ENCODE data around the gene ROS1. TPM values are rescaled to one million over a fixed set of nuclear protein-coding genes. Genes with fewer than 3 reads are reported as not detected.

Gene ROS1
- total and polyA plus RNA-seq, 4 donors: under 0.01 TPM; not detected in 3

DNA sequence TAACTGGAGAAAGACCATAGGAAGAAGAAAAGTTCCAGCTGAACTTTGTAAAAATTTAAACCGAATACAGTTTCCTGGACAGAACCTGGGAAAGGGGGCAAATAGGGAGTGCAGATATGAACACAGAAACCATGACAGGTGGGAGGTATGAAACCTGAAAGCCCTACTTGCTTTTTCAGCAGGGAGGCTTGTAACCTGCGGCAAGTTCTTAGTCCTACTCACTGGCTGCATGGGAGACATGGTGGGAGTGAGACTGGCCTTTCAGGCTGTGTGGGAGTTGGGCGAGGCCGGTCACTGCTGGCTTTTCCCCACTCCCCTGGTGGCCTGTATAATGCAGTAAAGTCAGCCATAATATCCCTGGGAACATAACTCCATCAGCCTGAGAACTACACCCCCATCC is 54.2 kb downstream of the ROS1 start:
- no peaks in the 10 kb centered on the region for H3K27me3 ChIP-seq (ENCODE audit: control insufficient read depth in 4 of 4, insufficient read depth in 4 of 4, low read length in 3 of 4)
- no peaks in the 10 kb centered on the region for H3K36me3 ChIP-seq (ENCODE audit: control insufficient read depth in 4 of 4, insufficient read depth in 3 of 4, low read depth in 1 of 4, low read length in 3 of 4)
- DNase-seq (ENCODE audit: low spot score): no peak
- no peak overlapping the region for H3K27ac ChIP-seq (ENCODE audit: low read depth in 1 of 2, low read length in 2 of 2)
- TF ChIP-seq FOXA1 (IDR thresholded peaks at IDR 0.05) (no peak), EGR1 (IDR thresholded peaks at IDR 0.05; ENCODE audit: low read depth in 2 of 2) (no peak), TAF1 (conservative IDR thresholded peaks at IDR 0.05) (no peak), HNF4A (conservative IDR thresholded peaks at IDR 0.05) (no peak), FOXA2 (IDR thresholded peaks at IDR 0.05) (no peak)
- TF ChIP-seq, protein P1, sequence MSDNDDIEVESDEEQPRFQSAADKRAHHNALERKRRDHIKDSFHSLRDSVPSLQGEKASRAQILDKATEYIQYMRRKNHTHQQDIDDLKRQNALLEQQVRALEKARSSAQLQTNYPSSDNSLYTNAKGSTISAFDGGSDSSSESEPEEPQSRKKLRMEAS (IDR thresholded peaks at IDR 0.05): no peak
- TF ChIP-seq, protein P2, sequence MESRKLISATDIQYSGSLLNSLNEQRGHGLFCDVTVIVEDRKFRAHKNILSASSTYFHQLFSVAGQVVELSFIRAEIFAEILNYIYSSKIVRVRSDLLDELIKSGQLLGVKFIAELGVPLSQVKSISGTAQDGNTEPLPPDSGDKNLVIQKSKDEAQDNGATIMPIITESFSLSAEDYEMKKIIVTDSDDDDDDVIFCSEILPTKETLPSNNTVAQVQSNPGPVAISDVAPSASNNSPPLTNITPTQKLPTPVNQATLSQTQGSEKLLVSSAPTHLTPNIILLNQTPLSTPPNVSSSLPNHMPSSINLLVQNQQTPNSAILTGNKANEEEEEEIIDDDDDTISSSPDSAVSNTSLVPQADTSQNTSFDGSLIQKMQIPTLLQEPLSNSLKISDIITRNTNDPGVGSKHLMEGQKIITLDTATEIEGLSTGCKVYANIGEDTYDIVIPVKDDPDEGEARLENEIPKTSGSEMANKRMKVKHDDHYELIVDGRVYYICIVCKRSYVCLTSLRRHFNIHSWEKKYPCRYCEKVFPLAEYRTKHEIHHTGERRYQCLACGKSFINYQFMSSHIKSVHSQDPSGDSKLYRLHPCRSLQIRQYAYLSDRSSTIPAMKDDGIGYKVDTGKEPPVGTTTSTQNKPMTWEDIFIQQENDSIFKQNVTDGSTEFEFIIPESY (IDR thresholded peaks at IDR 0.05): no peak
- H3K4me1 ChIP-seq (ENCODE audit: control insufficient read depth in 4 of 4, insufficient read depth in 4 of 4, low read length in 3 of 4): no peaks in the 10 kb centered on the region
- no peak overlapping the region for H3K9ac ChIP-seq (ENCODE audit: low read depth in 1 of 2, low read length in 2 of 2)
- H3K9me3 ChIP-seq (ENCODE audit: control insufficient read depth in 4 of 4, low read length in 3 of 4): no peaks in the 10 kb centered on the region
- 97% methylated on average over 4 of the region's 4 CpGs for WGBS
- H3K4me3 ChIP-seq (ENCODE audit: low read depth in 1 of 3, low read length in 3 of 3): no peak overlapping the region

DNA sequence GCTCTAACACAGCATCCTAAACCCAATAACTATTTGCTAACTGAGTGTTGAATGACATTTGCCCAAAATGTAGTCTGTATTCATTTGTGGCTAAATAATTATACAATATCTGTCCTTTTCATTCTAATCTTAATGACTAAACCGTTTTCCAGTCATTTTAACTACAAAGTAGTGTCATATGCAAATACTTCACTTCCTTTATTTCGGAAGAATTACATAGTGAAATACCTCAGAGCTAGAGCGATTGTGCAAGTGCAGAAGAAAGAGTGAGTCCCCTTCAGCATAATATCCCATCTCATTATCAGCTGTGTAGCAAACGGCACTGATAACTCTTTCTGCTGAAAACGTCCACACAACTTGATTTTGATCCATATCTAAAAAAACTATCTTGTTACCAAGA is 66.2 kb downstream of the ROS1 start:
- no peak overlapping the region for H3K4me3 ChIP-seq (ENCODE audit: low read depth in 1 of 3, low read length in 3 of 3)
- 82% methylated on average over 5 of the region's 5 CpGs for WGBS
- no peak for TF ChIP-seq JUND (IDR thresholded peaks at IDR 0.05)
- no peak for TF ChIP-seq NR2F2 (IDR thresholded peaks at IDR 0.05)
- TF ChIP-seq, protein P2 (IDR thresholded peaks at IDR 0.05): no peak
- TF ChIP-seq FOXA1 (IDR thresholded peaks at IDR 0.05): no peak
- no peak for TF ChIP-seq RAD21 (IDR thresholded peaks at IDR 0.05)
- TF ChIP-seq, protein P1 (IDR thresholded peaks at IDR 0.05): no peak
- TF ChIP-seq, protein P3, sequence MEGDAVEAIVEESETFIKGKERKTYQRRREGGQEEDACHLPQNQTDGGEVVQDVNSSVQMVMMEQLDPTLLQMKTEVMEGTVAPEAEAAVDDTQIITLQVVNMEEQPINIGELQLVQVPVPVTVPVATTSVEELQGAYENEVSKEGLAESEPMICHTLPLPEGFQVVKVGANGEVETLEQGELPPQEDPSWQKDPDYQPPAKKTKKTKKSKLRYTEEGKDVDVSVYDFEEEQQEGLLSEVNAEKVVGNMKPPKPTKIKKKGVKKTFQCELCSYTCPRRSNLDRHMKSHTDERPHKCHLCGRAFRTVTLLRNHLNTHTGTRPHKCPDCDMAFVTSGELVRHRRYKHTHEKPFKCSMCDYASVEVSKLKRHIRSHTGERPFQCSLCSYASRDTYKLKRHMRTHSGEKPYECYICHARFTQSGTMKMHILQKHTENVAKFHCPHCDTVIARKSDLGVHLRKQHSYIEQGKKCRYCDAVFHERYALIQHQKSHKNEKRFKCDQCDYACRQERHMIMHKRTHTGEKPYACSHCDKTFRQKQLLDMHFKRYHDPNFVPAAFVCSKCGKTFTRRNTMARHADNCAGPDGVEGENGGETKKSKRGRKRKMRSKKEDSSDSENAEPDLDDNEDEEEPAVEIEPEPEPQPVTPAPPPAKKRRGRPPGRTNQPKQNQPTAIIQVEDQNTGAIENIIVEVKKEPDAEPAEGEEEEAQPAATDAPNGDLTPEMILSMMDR (IDR thresholded peaks at IDR 0.05; ENCODE audit: low read depth, low read length, missing input control): no peak
- no peak for TF ChIP-seq TAF1 (conservative IDR thresholded peaks at IDR 0.05)
- TF ChIP-seq, protein P4, sequence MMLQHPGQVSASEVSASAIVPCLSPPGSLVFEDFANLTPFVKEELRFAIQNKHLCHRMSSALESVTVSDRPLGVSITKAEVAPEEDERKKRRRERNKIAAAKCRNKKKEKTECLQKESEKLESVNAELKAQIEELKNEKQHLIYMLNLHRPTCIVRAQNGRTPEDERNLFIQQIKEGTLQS (IDR thresholded peaks at IDR 0.05): no peak
- no peak for TF ChIP-seq HNF4G (IDR thresholded peaks at IDR 0.05)
- TF ChIP-seq, protein P5, sequence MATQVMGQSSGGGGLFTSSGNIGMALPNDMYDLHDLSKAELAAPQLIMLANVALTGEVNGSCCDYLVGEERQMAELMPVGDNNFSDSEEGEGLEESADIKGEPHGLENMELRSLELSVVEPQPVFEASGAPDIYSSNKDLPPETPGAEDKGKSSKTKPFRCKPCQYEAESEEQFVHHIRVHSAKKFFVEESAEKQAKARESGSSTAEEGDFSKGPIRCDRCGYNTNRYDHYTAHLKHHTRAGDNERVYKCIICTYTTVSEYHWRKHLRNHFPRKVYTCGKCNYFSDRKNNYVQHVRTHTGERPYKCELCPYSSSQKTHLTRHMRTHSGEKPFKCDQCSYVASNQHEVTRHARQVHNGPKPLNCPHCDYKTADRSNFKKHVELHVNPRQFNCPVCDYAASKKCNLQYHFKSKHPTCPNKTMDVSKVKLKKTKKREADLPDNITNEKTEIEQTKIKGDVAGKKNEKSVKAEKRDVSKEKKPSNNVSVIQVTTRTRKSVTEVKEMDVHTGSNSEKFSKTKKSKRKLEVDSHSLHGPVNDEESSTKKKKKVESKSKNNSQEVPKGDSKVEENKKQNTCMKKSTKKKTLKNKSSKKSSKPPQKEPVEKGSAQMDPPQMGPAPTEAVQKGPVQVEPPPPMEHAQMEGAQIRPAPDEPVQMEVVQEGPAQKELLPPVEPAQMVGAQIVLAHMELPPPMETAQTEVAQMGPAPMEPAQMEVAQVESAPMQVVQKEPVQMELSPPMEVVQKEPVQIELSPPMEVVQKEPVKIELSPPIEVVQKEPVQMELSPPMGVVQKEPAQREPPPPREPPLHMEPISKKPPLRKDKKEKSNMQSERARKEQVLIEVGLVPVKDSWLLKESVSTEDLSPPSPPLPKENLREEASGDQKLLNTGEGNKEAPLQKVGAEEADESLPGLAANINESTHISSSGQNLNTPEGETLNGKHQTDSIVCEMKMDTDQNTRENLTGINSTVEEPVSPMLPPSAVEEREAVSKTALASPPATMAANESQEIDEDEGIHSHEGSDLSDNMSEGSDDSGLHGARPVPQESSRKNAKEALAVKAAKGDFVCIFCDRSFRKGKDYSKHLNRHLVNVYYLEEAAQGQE (IDR thresholded peaks at IDR 0.05): no peak
- TF ChIP-seq RXRA (IDR thresholded peaks at IDR 0.05): no peak
- no peak for TF ChIP-seq HNF4A (conservative IDR thresholded peaks at IDR 0.05)
- no peak for TF ChIP-seq GABPA (IDR thresholded peaks at IDR 0.05 in 1 of 2, conservative IDR thresholded peaks at IDR 0.05 in 1 of 2)
- no peak for TF ChIP-seq EGR1 (IDR thresholded peaks at IDR 0.05; ENCODE audit: low read depth in 2 of 2)
- TF ChIP-seq SP1 (IDR thresholded peaks at IDR 0.05): no peak

More for the DNA sequence above, 66.2 kb downstream of the ROS1 start:
- no peak for DNase-seq (ENCODE audit: low spot score)
- no peak overlapping the region for H3K9ac ChIP-seq (ENCODE audit: low read depth in 1 of 2, low read length in 2 of 2)
- no peaks in the 10 kb centered on the region for H3K9me3 ChIP-seq (ENCODE audit: control insufficient read depth in 4 of 4, low read length in 3 of 4)
- H3K27ac ChIP-seq (ENCODE audit: low read depth in 1 of 2, low read length in 2 of 2): no peak overlapping the region
- no peaks in the 10 kb centered on the region for H3K36me3 ChIP-seq (ENCODE audit: control insufficient read depth in 4 of 4, insufficient read depth in 3 of 4, low read depth in 1 of 4, low read length in 3 of 4)
- no peaks in the 10 kb centered on the region for H3K4me1 ChIP-seq (ENCODE audit: control insufficient read depth in 4 of 4, insufficient read depth in 4 of 4, low read length in 3 of 4)
- H3K27me3 ChIP-seq (ENCODE audit: control insufficient read depth in 4 of 4, insufficient read depth in 4 of 4, low read length in 3 of 4): no peaks in the 10 kb centered on the region
